Activated CD4-positive, alpha-beta T cell treated with anti-CD3 and anti-CD28 coated beads for 4 hours (primary cell): Measurements from ENCODE around the gene PACC1.
"Not testable (repeated sequence)": the region's sequence is repeated elsewhere in the genome, so short reads cannot be mapped to it uniquely, and the experiment has no call there.

Experiments
- DNase-seq, 2 donors: peaks; one replicate each; pipeline ENCODE4 v3.0.0-alpha.2; 2020

The PACC1 gene

DNA sequence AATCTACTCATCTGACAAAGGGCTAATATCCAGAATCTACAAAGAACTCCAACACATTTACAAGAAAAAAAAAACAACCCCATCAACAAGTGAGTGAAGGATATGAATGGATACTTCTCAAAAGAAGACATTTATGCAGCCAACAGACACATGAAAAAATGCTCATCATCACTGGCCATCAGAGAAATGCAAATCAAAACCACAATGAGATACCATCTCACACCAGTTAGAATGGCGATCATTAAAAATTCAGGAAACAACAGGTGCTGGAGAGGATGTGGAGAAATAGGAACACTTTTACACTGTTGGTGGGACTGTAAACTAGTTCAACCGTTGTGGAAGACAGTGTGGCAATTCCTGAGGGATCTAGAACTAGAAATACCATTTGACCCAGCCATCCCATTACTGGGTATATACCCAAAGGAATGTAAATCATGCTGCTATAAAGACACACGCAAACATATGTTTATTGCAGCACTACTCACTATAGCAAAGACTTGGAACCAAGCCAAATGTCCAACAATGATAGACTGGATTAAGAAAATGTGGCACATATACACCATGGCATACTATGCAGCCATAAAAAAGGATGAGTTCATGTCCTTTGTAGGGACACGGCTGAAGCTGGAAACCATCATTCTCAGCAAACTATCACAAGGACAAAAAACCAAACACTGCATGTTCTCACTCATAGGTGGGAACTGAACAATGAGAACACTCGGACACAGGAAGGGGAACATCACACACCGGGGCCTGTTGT lies 18.8 kb downstream of the PACC1 start:
- not testable (repeated sequence) for DNase-seq

DNA sequence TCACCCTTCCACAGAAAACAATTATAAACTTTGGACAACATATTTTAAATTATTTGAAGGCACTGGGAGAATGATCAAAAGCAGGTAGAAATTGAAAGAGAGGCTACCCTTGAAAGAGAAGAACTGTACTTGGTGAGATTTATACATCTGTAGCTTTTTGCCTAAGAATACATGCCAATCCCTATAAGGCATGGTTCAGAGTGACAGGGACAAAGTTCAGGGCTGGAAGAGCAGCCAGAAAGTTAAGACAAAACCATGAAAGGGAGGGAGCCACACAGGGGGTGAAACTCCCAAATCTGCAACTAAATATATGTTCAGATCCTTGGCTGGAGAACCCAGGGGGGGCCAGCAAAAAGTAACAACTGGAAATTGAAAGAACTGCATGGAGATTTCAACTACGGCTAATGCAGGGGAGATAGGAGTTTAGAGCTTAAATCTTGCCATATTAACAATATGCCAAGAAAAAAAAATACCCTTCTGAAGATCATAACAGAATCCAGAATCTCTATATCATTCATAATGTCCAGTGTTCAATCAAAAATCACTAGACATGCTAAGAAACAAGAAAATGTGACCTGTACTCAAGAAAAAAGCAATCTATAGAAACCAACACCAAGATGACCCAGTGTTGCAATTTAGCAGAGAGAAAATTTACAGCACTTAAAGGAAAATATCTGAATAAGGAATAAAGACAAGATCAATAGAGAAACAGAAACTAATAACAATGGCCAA lies 25.5 kb downstream of the PACC1 start:
- DNase-seq = no peak

DNA sequence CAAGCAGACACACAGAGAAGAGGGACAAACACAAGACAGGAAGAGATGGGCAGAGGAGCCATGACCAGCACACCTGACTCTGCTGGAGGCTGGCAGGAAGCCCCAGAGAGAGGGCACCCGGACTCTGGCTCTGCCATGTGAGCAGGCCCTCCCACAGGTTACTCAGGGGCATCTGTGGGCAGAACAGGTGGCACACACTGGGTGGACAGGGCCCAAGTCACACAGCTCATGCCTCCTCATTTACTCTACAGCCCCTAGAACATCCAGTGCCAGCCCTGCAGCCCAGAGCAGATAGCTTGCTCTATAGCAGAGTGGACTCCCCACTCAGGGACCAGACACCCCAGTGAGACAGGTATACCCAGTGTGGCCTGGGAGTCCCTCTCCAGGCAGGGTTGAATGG lies 28.7 kb downstream of the PACC1 start:
- no peak for DNase-seq

DNA sequence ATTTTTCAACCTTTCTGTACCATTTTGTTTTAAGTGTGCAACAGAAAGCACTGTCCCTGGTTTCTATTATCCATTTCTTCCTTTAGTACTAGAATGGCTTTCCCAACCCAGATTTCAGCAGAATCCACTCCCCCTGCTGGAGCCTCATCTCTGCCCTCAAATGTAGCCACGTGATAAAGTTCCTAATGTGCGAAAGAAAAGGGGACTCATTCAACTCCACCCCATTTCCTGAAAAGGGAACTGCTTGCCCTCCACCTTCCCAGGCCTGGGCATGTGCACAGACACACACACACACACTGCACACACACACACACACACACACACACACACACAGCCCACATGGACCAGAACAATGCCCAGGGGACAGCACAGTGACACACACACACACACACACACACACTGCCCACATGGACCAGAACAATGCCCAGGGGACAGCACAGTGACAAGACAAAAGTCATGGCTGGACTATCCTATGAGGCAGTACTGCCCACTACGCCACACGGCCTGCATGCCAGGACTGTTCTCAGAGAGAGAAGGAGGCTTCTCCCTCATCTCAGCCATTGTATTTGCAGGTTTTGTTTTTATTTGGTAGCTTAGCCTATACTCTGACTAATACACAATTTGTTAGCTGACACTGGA lies 33.2 kb downstream of the PACC1 start:
- DNase-seq = no peak

DNA sequence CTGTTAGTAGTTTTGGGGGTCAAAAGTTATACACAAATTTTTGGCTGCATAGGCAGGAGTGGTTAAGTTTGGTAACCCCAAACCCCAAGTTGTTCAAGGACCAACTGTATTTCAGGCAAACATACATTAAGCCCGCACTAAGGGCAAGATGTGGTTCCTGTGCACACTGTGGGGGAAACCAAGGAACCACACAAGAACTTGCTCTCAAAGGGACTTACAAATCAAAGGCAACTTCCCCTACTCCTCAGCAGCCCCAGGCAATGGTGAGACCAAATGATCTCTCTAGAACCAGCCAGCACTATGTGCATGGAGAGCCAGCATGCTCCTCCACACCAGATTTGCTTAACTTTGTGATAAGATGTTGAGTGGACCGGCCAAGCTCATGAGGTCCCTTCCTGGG lies 35.3 kb downstream of the PACC1 start:
- DNase-seq = no peak

DNA sequence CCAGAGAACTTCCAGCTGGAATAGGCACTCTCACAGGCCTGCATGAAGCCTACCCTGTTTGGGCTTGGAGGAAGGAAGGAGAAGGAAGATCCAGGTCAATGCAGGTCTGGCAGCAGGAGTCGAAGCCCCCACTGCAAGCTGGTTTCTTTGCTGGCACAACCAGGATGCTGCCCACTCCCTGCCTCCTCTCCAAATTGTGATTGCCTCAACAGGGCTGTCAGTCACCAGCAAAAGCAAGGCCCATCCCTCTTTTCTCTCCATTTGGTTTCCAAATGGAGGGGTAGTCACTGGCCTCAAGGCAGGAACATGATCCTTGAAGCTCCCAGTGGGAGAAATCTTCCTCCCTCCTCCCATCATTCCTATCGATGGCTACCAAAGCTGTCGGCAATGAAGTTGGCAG lies 37.0 kb downstream of the PACC1 start:
- no peak for DNase-seq

DNA sequence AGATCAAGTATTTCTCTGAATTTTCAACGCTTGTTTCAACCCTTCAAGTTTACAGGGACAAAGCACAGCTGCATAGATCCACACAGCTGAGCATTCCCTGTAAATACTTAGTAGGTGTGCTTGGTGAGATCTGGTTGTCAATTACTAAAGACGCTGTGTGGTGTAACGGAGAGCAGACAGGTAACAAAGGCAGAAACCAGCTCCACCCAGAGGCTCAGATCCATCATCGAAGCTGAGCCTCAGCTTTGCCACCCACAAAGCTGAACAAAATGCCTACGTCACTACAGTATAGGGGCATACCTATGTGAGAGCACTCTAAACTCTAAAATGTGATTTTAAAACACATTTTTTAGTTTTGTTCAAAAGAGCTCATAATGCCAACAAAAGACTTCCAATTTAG lies 38.7 kb downstream of the PACC1 start:
- DNase-seq = no peak

DNA sequence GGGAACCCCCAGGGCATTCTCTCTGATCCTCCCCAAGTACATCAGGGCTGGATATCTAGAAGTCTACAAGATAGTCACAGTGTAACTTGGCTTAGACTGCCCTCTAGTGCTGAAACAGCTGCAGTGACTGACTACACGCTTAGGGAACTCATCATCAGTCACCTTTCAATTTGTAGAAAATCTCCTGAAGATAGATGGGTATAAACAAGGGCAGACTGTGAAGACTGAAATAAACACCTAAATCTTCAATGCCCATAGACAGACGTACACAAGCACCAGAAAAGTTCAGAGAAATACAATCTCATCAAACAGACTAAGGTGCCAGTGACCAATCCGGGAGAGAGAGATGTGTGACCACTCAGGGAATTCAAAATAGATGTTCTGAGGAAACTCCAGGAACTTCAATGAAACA lies 46.6 kb downstream of the PACC1 start:
- peak; percentile 42 to 57 for DNase-seq

DNA sequence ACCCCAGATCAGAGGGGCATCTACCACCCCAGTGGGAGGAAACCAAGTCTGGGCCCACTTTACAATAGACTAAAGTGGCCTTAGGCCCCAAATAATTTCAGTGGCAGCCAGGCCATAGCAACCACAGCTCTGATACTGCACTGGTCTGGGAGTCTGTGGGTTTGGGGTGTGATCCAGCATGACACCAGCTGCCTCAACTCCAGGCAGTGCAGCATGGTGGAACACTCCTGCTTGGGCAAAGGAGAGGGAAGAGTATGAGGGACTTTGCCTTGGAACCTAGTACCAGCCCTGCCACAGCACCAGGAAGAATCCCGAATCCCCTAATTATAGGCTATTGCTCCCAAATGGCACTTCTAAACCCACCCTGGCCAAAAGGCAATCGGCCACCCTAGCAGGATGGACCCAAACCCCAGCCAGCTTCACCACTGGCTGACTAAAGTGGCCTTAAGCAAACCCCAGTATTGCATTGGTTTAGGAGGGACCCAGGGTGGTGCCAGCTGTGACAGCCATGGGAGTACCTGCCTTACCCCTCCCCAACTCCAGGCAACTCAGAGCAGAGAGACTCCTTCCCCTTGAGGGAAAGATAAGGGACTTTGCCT lies 47.1 kb downstream of the PACC1 start:
- DNase-seq = no peak

DNA sequence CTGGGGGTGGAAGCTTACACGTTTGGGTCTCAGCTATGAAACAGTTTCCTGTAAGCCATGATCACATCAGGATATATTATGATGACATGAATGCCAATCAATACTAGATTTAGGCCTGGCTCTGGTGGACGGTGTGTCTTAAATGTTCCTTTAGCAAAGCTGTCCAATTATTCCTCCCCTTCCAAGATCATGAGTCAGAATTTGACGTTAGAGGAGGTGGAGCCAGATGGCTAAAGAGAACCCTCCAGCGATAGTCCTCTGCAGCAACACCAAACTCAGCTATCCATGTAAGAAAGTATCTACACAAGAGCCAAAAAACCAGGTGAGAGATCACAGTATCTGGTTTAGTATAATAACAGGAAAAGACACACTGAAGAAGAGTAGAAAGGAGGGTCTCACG lies 47.8 kb downstream of the PACC1 start:
- no peak for DNase-seq

DNA sequence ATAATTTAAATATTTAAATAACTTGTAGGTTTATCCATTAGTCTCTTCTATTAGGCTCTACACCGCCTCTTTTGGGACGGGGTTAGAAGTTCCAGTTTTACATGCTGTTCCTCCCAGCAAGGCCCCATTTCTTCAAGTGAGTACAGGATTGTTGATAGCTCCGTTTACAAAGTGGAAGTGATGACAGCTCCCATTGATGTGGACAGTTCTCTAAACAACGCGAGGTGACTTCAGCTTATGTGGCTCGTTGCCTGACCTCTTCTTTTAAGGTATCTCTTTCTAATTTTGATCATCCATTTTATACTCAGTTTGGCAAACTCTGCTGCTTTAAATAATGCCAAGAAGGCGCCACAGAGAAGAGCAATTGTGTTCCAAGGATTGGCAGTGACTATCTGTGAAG lies 49.7 kb downstream of the PACC1 start:
- no peak for DNase-seq

DNA sequence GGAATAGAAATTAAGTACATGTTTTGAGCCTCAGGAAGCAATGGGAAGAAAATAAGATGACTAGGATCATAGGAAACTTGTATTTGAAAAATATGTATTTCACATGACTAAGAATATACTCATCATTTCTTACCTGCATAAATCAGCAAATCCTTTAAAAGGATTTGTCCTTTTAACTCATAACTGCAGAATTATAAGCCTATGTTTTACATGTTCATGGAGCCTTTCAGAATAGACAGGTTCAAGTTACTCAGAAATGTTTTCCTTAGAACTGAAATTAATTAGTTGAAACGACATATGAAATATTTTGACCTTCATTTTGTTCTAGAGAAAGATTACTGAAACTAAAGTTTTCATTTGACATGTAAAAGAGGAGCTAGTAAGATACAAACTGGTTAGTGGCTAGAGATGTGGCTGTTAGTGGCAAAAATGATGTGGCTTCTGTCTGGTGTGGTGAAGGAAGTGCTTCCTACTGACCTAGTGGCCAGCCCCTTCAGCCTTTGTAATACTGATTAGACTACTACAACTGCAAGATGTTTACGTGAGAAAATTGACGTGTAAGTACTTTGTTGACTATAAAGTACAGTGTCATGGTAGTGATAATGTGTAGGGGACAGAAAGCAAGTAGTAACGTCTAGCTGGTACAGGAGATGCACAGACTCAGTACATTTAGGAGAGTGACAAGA lies 54.7 kb downstream of the PACC1 start:
- DNase-seq = no peak

DNA sequence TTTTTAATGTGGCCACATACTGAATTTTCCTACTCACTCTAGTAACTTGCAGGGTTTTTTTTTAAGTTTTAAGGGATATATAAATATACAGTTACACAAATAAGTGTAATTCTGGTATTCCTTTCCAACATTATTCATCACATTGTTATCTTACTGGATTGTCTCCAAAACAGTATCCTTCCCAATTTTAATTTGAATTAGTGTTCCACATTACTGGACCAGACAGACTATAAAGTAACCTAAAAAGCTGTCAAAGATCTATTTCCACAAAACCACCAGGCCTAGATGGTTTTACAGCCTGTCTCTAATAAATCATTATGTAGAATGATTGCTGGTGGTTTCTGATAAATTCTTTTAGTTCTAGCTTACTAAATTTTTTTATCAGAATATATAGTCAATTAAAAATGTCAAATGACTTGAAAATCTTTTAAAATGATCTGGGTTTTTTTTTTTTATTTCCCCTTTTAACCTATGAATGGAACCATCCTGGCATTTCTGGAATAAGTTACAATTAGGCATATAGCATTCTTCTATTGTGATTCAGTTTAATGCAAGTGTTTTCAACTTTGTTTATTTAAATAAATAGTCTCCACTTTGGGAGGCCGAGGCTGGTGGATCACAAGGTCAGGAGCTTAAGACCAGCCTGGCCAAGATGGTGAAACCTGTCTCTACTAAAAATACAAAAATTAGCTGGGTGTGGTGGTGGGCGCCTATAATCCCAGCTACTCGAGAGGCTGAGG lies 59.3 kb downstream of the PACC1 start:
- no peak for DNase-seq

DNA sequence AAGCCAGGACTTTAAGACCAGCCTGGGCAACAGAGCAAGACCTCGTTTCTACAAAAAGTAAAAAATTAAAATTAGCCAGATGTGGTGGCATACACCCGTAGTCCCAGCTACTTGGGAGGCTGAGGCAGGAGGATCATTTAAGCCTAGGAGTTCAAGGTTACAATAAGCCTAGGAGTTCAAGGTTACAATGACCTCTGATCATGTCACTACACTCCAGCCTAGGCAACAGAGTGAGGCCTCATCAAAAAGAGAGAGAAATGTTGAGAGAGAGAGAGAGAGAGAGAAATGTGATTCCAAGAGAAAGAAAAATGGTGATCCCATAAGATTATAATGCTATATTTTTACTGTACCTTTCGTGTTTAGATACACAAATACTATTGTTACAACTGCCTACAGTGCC lies 60.2 kb downstream of the PACC1 start:
- DNase-seq = no peak

DNA sequence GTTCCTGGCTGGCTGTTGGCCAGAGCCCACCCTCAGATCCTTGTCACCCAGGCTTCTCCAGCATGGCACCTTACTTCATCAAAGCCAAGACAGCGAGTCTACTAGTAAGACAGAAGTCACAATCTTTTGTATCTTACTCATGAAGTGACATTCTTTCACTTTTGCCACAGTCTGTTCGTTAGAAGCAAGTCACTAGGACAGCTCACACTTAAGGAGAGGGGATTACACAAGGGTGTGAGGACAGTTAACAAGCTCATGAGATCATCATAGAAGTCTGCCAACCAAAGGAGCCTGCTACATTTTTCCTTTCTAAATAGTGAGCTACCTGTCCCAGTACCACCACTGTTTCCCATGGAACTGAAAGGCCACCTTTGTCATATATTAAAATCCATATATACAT lies 61.5 kb downstream of the PACC1 start:
- no peak for DNase-seq

DNA sequence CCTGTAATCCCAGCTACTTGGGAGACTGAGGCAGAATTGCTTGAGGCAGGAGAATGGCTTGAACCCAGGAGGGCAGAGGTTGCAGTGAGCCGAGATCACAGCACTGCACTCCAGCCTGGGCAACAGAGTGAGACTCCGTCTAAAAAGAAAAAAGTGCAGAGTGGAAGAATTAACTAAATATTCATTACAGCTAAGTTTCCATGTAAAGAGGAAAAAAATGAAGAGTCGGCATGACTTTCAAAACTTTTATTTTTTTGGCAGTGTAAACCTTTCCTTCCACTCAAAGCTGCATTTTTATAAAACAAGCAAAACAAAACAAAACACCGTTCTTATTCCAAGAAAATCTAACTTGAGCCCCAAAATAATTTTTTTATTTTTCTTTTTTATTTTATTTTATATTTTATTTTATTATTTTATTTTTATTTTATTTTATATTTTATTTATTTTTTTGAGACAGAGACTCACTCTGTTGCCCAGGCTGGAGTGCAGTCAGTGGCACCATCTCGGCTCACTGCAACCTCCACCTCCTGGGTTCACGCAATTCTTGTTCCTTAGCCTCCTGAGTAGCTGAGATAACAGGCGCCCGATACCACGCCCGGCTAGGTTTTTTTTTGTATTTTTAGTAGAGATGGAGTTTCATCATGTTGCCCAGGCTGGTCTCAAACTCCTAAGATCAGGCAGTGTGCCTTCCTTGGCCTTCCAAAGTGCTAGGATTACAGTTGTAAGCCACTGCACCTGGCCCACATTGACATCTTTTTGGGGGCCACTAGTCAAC lies 62.9 kb downstream of the PACC1 start:
- DNase-seq = no peak

DNA sequence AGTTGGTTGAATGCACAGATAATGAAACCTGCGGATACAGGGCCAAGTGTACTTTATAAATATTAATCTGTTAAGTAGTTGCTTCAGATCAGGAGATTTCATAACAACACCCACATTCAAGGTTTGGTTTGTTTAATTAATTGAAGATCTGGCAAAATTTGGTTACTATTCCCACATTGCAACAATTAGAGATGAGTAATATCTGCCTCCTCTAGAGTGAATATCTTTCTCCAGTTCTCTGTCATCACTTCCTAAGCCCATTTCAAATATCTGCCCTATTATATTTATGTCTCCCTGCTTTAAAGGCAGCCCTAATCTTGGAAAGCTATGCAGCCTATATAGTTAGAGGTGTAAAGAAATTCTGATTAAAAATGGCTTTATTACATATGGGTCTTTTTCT lies 68.1 kb downstream of the PACC1 start:
- no peak for DNase-seq

DNA sequence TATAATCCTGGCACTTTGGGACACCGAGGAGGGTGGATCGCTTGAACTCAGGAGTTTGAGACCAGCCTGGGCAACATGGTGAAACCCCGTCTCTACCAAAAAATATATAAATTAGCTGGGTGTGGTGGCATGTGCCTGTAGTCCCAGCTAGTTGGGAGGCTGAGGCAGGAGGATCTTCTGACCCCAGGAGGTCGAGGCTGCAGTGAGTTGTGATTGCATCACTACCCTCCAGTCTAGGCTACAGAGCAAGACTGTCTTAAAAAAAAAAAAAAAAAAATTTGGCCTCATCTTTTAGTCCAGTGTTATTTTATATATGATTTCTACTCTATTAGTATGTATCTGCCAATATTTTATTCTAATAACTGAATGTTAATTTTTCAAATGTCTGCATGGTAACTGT lies 69.8 kb downstream of the PACC1 start:
- no peak for DNase-seq

DNA sequence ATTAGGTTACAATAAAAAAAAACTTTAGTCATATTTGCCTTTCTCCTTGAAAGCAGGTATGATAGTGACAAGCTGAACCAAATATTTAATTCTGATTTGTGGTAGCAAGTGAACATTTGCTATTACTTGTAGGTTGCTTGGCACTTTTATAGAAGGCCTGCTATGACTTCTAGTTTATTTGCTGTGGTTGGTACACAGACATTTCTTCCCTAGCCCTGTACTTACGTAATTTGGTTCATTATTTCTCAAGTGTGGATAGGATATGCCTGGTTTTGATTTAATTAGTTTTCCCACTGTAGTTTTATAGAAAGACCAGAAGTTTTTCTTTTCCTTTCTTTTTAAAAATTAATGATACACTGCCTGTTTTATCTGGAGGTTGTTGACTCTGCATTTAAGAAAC lies 73.6 kb downstream of the PACC1 start:
- DNase-seq = no peak

DNA sequence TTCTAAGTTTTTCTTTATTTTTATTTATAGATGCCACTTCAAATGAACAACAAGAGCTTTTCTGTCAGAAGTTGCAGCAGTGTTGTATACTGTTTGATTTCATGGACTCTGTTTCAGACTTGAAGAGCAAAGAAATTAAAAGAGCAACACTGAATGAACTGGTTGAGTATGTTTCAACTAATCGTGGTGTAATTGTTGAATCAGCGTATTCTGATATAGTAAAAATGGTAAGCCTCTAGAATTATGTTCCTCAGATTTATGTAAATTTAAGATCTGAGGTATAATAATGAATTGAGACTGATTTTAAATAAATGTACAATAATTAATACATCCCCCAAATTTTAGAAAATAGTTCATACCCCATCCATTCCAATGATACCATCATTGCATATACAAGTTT lies 85.6 kb downstream of the PACC1 start:
- DNase-seq = no peak

DNA sequence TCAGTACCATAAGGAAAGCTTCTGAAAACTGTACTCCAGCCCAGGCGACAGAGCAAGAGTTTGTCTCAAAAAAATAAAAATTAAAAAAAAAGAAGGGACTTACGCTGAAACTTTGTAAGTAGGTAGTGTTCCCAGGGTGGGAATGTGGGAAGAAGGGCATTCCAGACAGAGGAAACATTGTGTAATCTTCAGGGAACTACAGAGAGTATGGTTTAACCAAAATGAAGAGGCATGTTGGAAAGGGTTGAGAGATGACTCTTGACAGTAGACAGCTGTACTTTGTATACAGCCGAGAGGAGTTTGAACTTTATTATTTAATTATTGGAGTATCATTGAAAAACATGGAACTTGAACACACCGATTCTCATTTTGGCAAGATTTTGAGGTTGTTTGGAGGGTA lies 86.4 kb downstream of the PACC1 start:
- no peak for DNase-seq

DNA sequence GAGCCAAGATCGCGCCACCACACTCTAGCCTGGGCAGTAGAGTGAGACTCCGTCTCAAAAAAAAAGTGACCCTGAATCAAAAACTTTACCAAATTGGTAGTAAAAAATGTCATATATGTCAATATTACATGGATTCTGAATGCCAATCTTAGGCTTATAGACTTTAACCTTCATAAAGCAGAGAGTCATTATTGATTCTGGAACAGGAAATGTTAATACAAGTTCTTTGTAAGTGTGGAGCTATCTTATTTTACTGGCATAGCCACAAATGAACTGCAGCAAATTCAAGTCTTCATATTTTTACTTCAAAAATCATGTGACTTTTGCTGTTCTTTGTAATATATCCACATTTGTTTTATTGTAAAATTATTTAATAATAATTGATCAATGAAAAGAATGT lies 88.1 kb downstream of the PACC1 start:
- DNase-seq = no peak
